HG03045 (cell line): ENCODE measurements around the gene PDE9A.

Experiments
- ATAC-seq: cut with Tn5 transposase; IDR thresholded peaks from one replicate; pipeline ENCODE4 v1.9.1; 2021; ENCODE audit warnings: mild to moderate bottlenecking, moderate library complexity; ENCODE audit not compliant: unreplicated experiment

PDE9A gene

GRCh38 chr21:42655796-42656770 lies 2.7 kb downstream of the PDE9A start:
- no peak for ATAC-seq

DNA sequence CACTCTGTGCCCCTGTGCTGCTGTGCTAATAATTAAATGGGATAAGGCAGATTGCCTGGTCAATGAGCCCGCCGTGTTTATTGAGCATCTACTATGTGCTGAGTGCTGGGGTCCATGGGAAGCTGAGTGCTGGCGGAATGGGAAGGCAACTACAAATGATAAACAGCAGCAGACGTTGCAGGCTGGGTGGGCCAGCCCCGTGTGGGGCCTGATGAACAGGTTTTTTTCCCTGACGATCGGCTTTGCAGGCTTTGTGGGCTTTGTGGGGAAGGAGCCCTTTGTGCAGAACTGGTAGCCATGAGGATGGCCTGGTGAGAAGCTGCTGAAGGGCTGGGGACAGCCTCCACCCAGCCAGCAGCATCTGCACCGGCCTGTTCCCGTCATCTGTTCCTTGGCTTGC lies 3.5 kb downstream of the PDE9A start:
- no peak for ATAC-seq

DNA sequence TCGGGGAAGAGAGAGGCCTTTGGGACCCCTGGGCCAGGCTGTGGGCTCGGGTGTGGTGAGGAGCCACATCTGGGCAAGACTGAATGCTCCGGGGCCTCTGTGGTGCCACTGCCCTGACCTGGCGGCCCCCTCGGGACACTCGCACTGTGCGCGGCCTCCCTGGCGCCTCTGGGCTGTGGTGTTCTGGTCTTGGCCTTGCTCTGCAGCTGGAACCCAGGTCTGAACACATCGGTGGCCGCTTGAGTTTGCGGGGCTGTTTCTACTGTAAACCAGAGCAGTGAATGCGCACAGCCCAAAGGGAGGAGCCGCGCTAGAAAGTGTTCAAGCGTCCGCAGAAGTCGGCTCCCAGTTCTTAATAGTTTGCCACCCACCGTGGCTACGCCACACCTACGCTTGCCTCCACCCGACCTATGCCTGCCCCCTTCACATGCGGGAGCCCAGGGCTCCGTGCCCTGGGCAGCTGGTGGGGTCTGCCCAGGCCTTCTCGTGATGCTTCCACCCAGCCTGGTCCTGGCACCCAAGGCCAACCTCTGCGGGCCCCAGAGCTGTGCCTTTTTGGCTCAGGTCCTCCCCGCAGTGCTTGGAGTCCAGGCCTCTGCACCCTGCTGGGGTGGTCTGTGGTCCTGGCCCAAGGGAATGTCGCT lies 4.4 kb downstream of the PDE9A start:
- ATAC-seq: no peak

GRCh38 chr21:42658320-42659105 lies 5.1 kb downstream of the PDE9A start:
- ATAC-seq: no peak

GRCh38 chr21:42659416-42660117 lies 6.1 kb downstream of the PDE9A start:
- ATAC-seq: no peak

- no peak for ATAC-seq
Observed at GRCh38 chr21:42660118-42660470, 6.7 kb downstream of the PDE9A start.

DNA sequence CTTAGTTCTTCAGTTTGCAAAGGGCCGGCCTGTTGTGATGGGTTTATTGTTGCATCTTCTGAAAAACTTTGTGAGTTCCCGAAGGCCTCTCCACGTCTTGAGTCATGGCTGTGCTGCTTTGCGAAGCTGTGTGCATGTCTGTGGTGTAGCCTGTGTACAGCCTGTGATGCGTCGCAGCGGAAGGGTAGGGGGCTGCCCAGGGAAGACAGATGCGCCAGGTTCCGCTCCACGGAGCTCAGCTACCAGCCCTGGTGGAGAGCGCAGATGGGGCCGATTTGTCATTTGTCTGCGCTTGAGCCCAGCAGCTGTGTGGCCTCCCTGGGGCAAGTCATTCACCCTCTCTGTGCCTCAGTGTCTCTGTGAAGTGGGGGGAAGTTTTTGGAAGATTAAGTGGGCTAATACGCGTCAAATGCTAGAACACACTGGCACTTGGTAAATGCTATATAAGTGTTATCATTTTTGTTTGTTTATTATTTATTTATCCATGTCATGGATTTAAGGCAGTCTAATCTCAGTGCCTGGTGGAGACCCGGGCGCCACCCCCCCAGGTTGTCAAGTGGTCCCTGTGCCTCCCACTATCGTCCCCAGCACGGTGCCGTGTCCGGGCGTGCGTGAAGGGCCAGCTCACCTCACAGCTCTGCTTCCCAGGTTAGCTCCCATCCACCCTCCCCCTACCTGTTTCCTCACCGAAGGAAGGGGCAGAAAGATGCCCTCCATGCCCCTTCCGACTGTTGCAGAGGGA lies 8.4 kb downstream of the PDE9A start:
- no peak for ATAC-seq

- ATAC-seq: no peak
Observed at GRCh38 chr21:42662430-42663199, 9.2 kb downstream of the PDE9A start.

DNA sequence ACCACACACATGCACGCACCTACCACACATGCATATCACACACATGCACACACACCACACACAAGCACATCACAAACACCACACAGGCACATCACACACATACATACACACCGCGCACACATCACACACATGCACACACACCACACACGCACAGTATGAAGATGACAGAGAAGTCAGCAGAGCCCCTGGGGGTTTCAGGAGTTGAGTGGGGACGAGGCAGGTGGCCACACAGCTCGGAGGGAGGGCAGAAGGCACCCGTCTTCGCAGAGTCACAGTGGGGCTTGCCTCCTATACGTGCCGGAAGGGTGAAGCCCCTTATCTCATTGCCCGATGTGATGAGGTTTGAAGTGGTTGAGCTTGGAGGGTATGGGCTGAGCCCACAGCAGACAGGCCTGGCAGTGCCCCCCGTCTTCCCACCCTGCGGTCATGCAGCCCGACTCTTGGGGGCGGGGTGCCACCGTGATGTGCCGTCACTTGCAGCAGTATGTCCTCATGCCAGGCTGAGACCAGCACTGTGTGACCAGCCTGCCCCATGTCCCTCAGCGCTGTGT lies 9.9 kb downstream of the PDE9A start:
- no peak for ATAC-seq

GRCh38 chr21:42663860-42664535 lies 10.6 kb downstream of the PDE9A start:
- ATAC-seq: no peak

- no peak for ATAC-seq
Observed at GRCh38 chr21:42664614-42665013, 11.2 kb downstream of the PDE9A start.

DNA sequence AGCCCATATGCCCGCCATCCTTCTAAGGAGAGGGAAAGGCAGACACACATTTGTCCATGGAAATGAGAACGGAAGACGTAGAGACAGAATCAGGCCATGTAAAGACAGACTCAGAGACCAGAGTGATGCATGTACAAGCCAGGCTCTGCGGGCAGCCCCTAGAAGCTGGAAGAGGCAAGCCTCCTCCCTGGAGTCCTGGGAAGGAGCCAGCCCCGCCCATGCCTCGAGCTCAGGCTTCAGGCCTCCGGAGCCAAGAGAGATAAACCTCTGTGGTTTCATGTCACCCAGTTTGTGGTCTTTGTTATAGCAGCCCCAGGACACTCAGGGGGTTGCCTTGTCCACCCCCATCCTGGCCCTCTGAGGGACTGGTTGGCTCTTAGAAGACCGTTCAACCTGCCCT lies 11.6 kb downstream of the PDE9A start:
- ATAC-seq: no peak

GRCh38 chr21:42665484-42665883 lies 12.1 kb downstream of the PDE9A start:
- no peak for ATAC-seq

- no peak for ATAC-seq
Observed at GRCh38 chr21:42666023-42666747, 12.8 kb downstream of the PDE9A start.

DNA sequence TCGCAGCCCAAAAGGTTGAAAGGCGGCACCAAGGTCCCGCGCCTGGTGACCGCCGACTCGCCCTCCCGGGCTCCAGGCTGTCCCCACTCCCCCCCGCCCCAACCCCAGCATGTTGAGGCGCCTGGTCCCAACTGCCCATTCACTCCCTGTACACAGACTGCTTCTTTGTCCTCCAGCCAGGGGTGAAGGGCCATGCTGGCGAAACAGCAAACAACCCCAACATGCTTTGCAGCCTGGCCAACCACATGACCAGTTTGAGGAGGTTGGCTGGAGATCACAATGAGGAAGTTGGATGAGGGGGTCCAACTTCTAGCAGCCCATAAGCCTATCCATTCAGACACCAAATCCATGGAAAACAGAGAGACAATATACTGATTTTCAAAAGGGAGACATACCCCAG lies 13.5 kb downstream of the PDE9A start:
- ATAC-seq: no peak

GRCh38 chr21:42668298-42668992 lies 15.0 kb downstream of the PDE9A start:
- no peak for ATAC-seq

- no peak for ATAC-seq
Observed at GRCh38 chr21:42669041-42669440, 15.6 kb downstream of the PDE9A start.
